ENCODE measurements around the gene SUGP1.

Gene SUGP1

GRCh38 chr19:19319732-19320360, 463 bp downstream of the SUGP1 start:
- TF ChIP-seq, protein P1, sequence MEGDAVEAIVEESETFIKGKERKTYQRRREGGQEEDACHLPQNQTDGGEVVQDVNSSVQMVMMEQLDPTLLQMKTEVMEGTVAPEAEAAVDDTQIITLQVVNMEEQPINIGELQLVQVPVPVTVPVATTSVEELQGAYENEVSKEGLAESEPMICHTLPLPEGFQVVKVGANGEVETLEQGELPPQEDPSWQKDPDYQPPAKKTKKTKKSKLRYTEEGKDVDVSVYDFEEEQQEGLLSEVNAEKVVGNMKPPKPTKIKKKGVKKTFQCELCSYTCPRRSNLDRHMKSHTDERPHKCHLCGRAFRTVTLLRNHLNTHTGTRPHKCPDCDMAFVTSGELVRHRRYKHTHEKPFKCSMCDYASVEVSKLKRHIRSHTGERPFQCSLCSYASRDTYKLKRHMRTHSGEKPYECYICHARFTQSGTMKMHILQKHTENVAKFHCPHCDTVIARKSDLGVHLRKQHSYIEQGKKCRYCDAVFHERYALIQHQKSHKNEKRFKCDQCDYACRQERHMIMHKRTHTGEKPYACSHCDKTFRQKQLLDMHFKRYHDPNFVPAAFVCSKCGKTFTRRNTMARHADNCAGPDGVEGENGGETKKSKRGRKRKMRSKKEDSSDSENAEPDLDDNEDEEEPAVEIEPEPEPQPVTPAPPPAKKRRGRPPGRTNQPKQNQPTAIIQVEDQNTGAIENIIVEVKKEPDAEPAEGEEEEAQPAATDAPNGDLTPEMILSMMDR (IDR thresholded peaks at IDR 0.05; ENCODE audit: low read length, missing control alignments) = no peak
- H3K4me3 ChIP-seq (replicated peaks; ENCODE audit: low read depth, low read length) = peak overlapping the region; percentile 98
- DNase-seq (ENCODE audit: low read depth) = no peak

GRCh38 chr19:19316082-19316481, 4.2 kb downstream of the SUGP1 start:
- TF ChIP-seq, protein P1 (IDR thresholded peaks at IDR 0.05; ENCODE audit: low read length, missing control alignments) = no peak
- no peak overlapping the region for H3K4me3 ChIP-seq (replicated peaks; ENCODE audit: low read depth, low read length)
- no peak for DNase-seq (ENCODE audit: low read depth)

- no peak overlapping the region for H3K4me3 ChIP-seq (replicated peaks; ENCODE audit: low read depth, low read length)
- no peak for DNase-seq (ENCODE audit: low read depth)
- TF ChIP-seq, protein P1 (IDR thresholded peaks at IDR 0.05; ENCODE audit: low read length, missing control alignments) = no peak
Observed at GRCh38 chr19:19315444-19315843, 4.9 kb downstream of the SUGP1 start.

- H3K4me3 ChIP-seq (replicated peaks; ENCODE audit: low read depth, low read length) = no peak overlapping the region
- no peak for DNase-seq (ENCODE audit: low read depth)
- TF ChIP-seq, protein P1 (IDR thresholded peaks at IDR 0.05; ENCODE audit: low read length, missing control alignments) = no peak
Observed at GRCh38 chr19:19308373-19308772, 11.9 kb downstream of the SUGP1 start.

GRCh38 chr19:19306191-19306590, 14.1 kb downstream of the SUGP1 start:
- no peak for DNase-seq (ENCODE audit: low read depth)
- H3K4me3 ChIP-seq (replicated peaks; ENCODE audit: low read depth, low read length) = no peak overlapping the region
- TF ChIP-seq, protein P1 (IDR thresholded peaks at IDR 0.05; ENCODE audit: low read length, missing control alignments) = no peak

- TF ChIP-seq, protein P1 (IDR thresholded peaks at IDR 0.05; ENCODE audit: low read length, missing control alignments) = no peak
- no peak overlapping the region for H3K4me3 ChIP-seq (replicated peaks; ENCODE audit: low read depth, low read length)
- no peak for DNase-seq (ENCODE audit: low read depth)
Observed at GRCh38 chr19:19305696-19306095, 14.6 kb downstream of the SUGP1 start.

DNA sequence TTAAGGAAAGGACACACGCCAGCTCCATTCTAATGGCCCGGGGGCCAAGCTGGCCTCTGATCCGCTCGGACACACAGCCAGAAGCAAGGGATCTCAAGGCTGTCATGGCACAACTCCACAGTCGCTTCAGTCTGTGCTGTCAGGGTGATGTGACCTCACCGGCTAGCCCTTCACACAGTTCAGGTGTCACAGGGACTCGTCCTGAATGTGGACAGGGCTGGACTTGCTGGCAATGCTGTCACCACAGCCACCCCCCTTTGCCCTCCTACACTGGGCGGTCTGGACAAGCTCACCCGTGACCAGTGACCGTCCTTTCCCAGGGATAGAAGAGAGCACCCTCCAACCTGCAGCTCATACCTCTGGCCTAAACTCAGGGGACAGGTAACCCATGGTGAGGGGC, 15.2 kb downstream of the SUGP1 start:
- no peak overlapping the region for H3K4me3 ChIP-seq (replicated peaks; ENCODE audit: low read depth, low read length)
- DNase-seq (ENCODE audit: low read depth) = no peak
- TF ChIP-seq, protein P1 (IDR thresholded peaks at IDR 0.05; ENCODE audit: low read length, missing control alignments) = no peak

All from fibroblast of pulmonary artery (primary cell).